Measurements from ENCODE around the gene LARGE1. TPM values are rescaled to one million over a fixed set of nuclear protein-coding genes. Genes with fewer than 3 reads are reported as not detected.
A peak's percentile ranks its signal among the peaks of the same experiment; 100 is the strongest.

The LARGE1 gene
- total and polyA plus RNA-seq, 7 donors: 14.9 to 91.6 (median 46.1) TPM

DNA sequence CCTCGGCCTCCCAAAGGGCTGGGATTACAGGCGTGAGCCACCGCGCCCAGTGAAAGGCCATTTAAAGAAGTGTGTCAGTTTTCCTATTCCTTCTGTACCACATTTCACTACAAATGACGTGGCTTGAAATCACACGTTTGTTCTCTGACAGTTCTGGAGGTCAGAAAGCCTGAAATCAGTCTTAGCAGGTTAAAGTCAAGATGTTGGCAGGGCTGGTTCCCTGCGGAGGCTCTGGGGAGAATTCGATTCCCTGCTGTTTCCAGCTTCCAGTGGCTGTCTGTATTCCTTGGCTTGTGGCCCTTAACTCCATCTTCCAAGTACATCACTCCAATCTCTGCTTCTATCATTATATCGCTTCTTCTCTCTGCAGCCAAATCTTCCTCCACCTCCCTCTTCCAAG, 383.2 kb downstream of the LARGE1 start:
- intact Hi-C loops (cut with DNase I): no loop called here
- DNase-seq (no peak), ATAC-seq (peak in 1 of 4 donors; percentile 32)
- Histone ChIP-seq H3K4me3 (no peak overlapping the region), H3K4me1 (peaks cover 3% of the 10 kb centered on the region), H3K27me3 (ENCODE audit: insufficient read depth in 3 of 3, low read length in 2 of 3) (no peaks in the 10 kb centered on the region), H3K9me3 (no peaks in the 10 kb centered on the region), H3K27ac (no peak overlapping the region), H3K36me3 (ENCODE audit: insufficient read depth in 1 of 2, low read depth in 1 of 2) (no peaks in the 10 kb centered on the region)
- TF ChIP-seq, protein P1, sequence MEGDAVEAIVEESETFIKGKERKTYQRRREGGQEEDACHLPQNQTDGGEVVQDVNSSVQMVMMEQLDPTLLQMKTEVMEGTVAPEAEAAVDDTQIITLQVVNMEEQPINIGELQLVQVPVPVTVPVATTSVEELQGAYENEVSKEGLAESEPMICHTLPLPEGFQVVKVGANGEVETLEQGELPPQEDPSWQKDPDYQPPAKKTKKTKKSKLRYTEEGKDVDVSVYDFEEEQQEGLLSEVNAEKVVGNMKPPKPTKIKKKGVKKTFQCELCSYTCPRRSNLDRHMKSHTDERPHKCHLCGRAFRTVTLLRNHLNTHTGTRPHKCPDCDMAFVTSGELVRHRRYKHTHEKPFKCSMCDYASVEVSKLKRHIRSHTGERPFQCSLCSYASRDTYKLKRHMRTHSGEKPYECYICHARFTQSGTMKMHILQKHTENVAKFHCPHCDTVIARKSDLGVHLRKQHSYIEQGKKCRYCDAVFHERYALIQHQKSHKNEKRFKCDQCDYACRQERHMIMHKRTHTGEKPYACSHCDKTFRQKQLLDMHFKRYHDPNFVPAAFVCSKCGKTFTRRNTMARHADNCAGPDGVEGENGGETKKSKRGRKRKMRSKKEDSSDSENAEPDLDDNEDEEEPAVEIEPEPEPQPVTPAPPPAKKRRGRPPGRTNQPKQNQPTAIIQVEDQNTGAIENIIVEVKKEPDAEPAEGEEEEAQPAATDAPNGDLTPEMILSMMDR (IDR thresholded peaks at IDR 0.05): no peak
- 52 to 73% (median 57%) methylated on average over 9 of the region's 9 CpGs for WGBS, 3 donors

DNA sequence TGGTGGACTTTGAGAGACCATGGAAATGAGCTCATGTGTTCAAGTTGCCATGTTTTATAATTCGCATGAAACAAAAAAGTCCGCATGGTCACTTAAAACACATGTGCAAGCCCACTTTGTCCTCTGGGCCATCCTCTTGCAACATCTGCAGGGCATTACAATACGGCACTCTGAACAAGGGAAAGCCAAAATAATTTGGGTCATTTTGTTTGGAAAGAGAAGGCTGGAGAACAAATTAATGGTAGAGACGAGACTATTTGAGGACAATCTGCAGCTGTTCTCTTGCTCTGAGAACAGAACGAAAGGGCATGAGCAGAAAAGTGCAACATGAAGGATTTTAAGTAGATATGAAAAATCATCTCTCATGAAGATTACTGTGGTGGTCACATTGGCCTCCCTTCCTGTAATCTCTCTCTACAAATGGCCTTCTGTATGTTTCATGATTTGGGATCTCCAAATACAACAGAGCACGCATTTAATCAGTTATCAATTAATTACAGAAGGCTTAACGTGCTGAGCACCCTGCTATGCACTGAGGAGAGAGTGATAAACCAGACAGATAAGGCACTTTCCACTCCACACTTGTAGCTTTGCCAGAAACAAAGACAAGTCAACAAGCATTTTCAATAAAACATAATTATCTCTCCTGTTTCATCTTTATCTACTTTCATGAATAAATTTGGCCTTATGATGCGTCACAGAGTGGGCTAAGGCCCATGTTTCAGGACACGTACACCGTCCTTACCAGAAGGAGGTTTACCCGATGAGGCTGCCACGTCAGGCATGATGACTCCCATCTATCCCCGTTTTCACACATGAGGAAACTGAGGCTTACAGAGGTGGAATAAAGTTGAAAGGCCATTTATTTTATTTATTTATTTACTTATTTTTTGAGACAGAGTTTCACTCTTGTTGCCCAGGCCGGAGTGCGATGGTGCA, 384.1 kb downstream of the LARGE1 start:
- H3K4me1 ChIP-seq: peaks cover 2% of the 10 kb centered on the region
- H3K36me3 ChIP-seq (ENCODE audit: insufficient read depth in 1 of 2, low read depth in 1 of 2): no peaks in the 10 kb centered on the region
- no peak for DNase-seq
- no peaks in the 10 kb centered on the region for H3K9me3 ChIP-seq
- ATAC-seq: peak in 2 of 4 donors; percentile 41 to 60
- H3K4me3 ChIP-seq: no peak overlapping the region
- TF ChIP-seq, protein P1 (IDR thresholded peaks at IDR 0.05): no peak
- intact Hi-C loops (cut with DNase I): no loop called here
- H3K27ac ChIP-seq: no peak overlapping the region
- H3K27me3 ChIP-seq (ENCODE audit: insufficient read depth in 3 of 3, low read length in 2 of 3): no peaks in the 10 kb centered on the region
- WGBS, 3 donors: 58 to 80% (median 63%) methylated on average over 15 of the region's 15 CpGs

DNA sequence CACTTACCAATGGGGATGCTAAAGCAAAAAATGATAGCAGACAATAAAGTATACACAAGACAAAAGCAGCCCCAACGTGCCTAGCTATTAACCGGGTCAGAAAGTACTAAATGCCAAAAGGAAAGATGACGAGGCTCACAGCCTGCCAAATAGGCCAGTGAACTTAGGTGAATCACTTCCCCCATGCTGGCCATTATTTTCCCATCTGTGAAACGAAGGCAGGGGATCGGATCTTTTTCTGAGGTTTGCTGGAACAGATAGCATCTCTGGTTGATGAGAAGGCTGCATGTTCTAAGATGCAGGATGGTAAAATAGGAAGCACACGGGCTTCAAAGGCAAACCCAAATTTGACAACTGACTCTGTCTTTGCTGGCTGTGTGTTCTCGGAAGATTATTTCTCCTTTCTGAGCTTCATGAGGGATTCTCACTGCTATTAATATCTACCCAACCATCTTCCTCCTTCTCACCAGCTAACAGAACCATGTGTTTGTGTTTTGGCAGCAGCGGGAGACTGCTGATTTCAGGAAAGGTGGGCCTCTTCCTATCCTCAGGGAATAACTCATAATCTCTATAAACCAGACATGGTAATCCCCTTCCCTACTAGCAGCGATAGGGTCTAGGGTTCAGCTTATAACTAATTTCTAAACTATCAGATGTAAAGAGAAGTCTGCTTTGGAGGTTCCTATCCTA, 390.7 kb downstream of the LARGE1 start:
- no peaks in the 10 kb centered on the region for H3K36me3 ChIP-seq (ENCODE audit: insufficient read depth in 1 of 2, low read depth in 1 of 2)
- DNase-seq (peak in 1 of 2 donors; percentile 36), ATAC-seq (peak in 3 of 4 donors; percentile 77 to 83 (median 81))
- H3K27me3 ChIP-seq (ENCODE audit: insufficient read depth in 3 of 3, low read length in 2 of 3): no peaks in the 10 kb centered on the region
- WGBS, 3 donors: 32 to 51% (median 33%) methylated on average over 9 of the region's 9 CpGs
- no peak overlapping the region for H3K4me3 ChIP-seq
- TF ChIP-seq, protein P1 (IDR thresholded peaks at IDR 0.05): no peak
- no peak overlapping the region for H3K27ac ChIP-seq
- H3K9me3 ChIP-seq: no peaks in the 10 kb centered on the region
- intact Hi-C loops (cut with DNase I): loop anchor here in 1 of 2 donors (5.0 kb wide), 1 partner anchor 33 kb away; no protein-coding TSS in a partner anchor
- peaks cover 15% of the 10 kb centered on the region for H3K4me1 ChIP-seq

DNA sequence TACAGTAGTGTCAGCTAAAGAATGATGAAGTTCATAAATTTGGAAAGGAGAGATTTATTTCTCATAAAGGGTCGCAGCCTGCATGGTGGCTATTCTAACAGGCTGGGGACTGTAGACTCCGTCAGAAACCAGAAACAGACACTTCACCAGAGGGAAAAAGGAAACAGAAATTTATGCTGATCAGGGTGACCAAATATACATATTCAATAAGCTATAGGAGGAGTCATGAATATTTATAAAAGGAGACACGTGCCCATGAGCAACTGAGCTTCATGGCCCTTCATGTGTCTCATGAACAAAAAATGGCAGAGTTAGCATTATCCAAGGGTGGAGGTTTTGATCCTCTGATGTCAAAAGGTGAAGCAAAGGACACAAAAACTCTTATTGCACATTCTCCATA, 392.1 kb downstream of the LARGE1 start:
- no peak overlapping the region for H3K4me3 ChIP-seq
- WGBS, 3 donors: 80 to 96% (median 81%) methylated on average over 3 of the region's 3 CpGs
- no peak for ATAC-seq
- no peak for DNase-seq
- H3K27ac ChIP-seq: no peak overlapping the region
- intact Hi-C loops (cut with DNase I): loop anchor here in 1 of 2 donors (5.0 kb wide), 1 partner anchor 34 kb away; no protein-coding TSS in a partner anchor
- no peaks in the 10 kb centered on the region for H3K27me3 ChIP-seq (ENCODE audit: insufficient read depth in 3 of 3, low read length in 2 of 3)
- peaks cover 15% of the 10 kb centered on the region for H3K4me1 ChIP-seq
- TF ChIP-seq, protein P1 (IDR thresholded peaks at IDR 0.05): no peak
- no peaks in the 10 kb centered on the region for H3K36me3 ChIP-seq (ENCODE audit: insufficient read depth in 1 of 2, low read depth in 1 of 2)
- H3K9me3 ChIP-seq: no peaks in the 10 kb centered on the region
